HG02623 (cell line): Measurements from ENCODE around the gene SUSD4.
"Not testable (repeated sequence)": the region's sequence is repeated elsewhere in the genome, so short reads cannot be mapped to it uniquely, and the experiment has no call there.

Source experiments
- ATAC-seq: cut with Tn5 transposase; IDR thresholded peaks from one replicate; pipeline ENCODE4 v1.9.1; 2021; ENCODE audit warnings: moderate library complexity; ENCODE audit not compliant: unreplicated experiment

The SUSD4 gene

DNA sequence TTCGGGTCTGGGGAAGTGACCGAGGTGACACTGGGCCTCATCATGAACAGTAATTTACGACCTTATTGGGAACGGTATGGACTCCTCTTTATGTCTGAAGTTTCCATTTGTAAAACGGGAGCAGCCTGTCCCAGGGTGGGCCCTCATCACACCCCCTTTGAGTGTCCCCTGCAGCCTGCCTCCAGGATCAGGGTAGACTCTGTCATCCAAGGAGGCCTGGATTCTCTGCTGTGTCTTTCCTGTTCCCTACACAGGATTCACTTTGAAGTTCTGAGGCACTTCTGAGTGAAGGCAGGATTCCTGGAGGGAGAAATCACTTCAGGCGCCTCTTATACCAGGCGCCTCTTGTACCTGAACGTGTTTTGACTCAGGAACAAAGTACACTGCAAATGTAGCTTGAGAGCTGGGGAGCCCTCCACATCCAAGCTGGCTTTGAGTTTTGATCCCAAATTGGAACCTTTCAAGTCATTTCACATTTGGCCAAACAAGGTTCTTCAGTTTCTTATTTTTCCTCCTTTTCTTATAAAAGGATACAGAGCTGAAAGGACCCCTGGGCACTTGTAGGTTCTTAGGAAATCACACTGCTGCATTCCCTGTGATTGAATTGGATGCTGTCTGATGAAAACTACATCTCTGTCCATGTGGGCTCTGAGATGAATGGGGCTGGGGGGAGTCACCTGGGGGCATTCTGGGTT, 106.0 kb downstream of the SUSD4 start:
- no peak for ATAC-seq

GRCh38 chr1:223256034-223256433, 107.9 kb downstream of the SUSD4 start:
- ATAC-seq = no peak

GRCh38 chr1:223253916-223254315, 110.1 kb downstream of the SUSD4 start:
- ATAC-seq = no peak

DNA sequence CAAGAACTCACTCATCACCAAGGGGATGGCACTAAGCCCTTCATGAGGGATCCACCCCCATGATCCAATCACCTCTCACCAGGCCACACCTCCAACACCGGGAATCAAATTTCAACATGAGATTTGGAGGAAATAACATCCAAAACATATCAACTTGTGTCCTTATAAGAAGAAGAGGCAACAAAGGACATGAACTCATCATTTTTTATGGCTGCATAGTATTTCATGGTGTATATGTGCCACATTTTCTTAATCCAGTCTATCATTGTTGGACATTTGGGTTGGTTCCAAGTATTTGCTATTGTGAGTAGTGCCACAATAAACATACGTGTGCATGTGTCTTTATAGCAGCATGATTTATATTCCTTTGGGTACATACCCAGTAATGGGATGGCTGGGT, 112.6 kb downstream of the SUSD4 start:
- not testable (repeated sequence) for ATAC-seq

GRCh38 chr1:223250632-223251015, 113.4 kb downstream of the SUSD4 start:
- no peak for ATAC-seq

DNA sequence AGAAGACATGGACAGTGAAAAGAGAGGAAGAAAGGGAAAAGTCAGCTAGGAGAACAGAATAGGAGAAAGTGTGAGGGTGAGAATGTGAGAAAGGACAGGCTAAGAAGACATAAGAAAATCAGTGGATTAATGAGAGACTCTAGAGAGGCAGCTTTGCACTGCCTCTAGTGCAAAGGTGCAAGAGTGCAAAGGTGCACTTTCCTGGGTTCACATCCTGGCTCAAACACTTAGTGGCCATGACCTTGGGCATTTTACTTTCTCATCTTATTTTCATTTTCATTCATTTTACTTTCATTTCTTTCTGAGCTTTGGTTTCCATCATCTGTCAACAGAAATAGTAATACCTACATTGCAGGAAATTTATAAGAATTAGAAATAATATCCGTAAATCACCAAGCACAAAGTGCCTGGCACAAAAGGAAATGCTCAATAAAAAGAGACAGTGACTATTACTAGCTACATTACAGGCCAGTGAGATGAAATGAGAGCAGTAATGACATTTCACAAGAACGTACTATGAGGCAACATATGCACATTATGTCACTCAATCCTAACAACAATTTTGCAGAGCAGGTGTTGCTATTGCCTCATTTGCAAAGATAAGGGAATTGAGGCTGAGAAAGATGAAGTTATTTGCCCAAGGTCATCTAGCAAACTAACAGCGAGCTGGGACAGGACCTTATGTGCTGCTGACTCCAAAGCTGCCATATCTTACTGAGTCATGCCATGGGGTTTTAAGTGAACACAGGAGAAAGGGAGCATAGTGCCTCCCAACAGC, 113.9 kb downstream of the SUSD4 start:
- ATAC-seq = no peak

GRCh38 chr1:223248770-223249140, 115.2 kb downstream of the SUSD4 start:
- no peak for ATAC-seq

- ATAC-seq = no peak
Observed at GRCh38 chr1:223248001-223248769, 115.8 kb downstream of the SUSD4 start.

DNA sequence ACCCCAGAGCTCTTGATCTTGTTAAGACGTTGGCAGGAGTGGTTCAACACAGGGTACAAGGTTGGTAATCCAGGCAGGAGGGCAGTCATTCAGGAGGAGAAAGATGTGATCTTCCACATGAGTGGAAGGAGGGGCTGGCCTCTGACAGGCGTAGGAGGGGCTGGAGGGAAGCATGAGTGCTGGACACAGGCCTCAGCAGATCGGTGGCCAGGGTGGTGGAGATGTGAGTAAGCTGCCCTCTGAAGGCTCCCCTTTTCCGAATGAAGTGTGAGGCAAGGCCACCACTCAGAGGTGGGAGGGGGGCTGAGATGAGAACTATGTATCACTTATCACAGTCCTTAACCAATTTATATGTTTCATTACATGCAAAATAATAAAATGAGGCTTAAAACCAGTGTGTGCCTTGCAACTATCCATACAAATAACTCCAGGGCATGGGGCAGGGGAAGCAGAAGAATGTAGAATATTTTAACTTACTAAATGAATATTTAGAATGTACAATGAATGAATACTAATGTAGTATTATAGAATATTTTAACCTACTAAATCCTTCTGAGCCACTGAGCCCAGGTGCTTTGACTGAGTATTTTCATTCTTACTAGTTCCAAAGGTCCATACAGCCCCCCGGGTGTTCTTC, 117.4 kb downstream of the SUSD4 start:
- no peak for ATAC-seq

DNA sequence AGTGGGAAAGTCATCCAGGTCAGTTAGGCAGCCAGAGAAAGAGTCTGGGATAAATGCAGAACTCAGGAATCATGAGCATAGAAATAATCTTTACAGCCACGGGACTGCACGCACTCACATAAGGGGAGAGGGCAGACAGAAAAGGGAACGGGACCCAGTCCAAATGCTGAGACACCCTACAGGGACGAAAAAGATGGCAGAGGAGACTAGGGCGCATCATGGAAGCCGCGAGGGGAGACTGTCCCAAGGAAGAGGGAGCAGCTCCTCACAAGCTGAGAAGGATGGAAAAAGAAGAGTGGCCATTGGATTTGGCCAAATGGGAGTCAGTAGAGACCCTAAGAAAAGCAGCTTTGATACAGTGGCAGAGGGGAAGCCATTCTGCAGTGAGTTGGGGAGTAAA, 118.0 kb downstream of the SUSD4 start:
- ATAC-seq = no peak

GRCh38 chr1:223245411-223245810, 118.6 kb downstream of the SUSD4 start:
- no peak for ATAC-seq

DNA sequence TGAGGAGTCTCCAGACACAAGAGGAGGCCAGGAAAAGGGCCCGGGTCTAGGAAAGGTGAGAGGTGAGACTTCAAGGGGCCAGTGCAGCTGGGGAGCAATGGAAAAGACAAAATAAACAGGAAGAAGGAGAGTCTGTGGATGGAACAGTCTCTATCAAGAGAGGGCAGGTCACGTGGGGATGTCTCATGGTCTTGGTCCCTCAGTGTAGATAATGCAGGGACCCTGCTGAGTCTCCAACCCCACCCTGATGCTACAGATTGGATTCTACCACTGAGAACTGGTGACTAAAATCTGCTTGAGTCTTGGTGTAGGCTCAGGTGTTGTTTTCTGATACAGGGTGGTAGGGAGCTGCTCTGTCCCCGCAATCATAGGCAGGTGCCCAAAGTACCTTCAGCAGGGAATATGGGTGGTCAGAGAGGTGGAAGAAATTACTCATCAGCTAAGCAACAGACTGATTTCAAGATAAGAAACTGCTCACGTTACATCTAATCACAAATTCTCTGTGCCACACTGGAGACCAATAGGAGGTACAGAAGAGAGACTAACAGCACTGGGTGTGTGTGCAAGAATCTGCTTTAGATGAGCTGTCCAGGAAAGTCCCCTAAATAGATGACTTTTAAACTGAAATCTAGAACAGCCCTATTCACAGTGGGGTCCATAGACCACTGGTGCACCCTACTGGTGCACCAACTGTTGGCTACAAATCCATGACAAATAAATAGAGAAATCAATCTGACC, 119.4 kb downstream of the SUSD4 start:
- no peak for ATAC-seq

- ATAC-seq = no peak
Observed at GRCh38 chr1:223243441-223244050, 120.4 kb downstream of the SUSD4 start.

GRCh38 chr1:223242971-223243370, 121.0 kb downstream of the SUSD4 start:
- no peak for ATAC-seq

GRCh38 chr1:223242382-223242955, 121.5 kb downstream of the SUSD4 start:
- ATAC-seq = no peak

GRCh38 chr1:223240122-223240521, 123.9 kb downstream of the SUSD4 start:
- no peak for ATAC-seq

DNA sequence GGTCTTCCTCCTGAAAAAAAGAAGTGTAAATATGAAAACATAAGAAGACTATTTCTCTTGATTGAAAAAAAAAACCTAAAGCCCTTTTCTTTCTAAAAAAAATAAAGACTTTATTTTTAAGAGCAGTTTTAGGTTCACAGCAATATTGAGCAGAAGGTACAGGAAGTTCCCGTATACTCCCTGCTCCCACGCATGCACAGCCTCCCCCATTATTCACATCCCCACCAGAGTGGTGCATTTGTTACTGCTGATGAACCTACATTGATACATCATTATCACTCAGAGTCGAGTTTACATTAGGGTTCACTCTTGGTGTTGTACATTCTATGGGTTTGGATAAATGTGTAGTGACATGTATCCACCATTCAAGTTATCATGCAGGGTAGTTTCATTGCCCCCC, 128.9 kb downstream of the SUSD4 start:
- no peak for ATAC-seq

- no peak for ATAC-seq
Observed at GRCh38 chr1:223234534-223234933, 129.4 kb downstream of the SUSD4 start.

DNA sequence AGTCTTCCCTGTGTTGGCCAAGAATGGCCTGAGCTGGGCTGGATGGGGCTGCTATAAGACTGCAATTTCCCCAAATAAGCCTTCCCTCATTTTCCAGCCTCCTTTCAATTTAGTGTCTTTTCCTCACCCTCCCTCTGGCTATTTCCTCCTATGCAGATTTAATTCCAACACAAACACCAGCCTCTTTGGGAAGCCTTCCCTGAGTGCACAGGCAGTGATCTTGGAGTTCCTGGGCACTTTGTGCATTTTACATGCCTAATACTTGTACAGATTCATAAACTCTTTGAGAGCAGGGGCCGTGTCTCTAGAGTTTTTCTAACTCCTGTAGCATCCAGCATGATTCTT, 129.8 kb downstream of the SUSD4 start:
- no peak for ATAC-seq
